C1 segment of cervical spinal cord (tissue), 14 donors: ENCODE measurements around the gene LAMA4.
A peak's percentile ranks its signal among the peaks of the same experiment; 100 is the strongest.
"Not testable (repeated sequence)": the region's sequence is repeated elsewhere in the genome, so short reads cannot be mapped to it uniquely, and the experiment has no call there.

Source experiments
- DNase-seq, 14 donors: peaks; one replicate each; lab custom pipeline; 2025; lab: John Stamatoyannopoulos, UW

The LAMA4 gene

GRCh38 chr6:112153926-112154607 is 100.3 kb downstream of the LAMA4 start:
- no peak for DNase-seq

- DNase-seq: peak in 1 of 14 donors; percentile 8
Observed at GRCh38 chr6:112150363-112150762, 104.0 kb downstream of the LAMA4 start.

- DNase-seq: no peak
Observed at GRCh38 chr6:112149719-112150263, 104.6 kb downstream of the LAMA4 start.

- no peak for DNase-seq
Observed at GRCh38 chr6:112149236-112149635, 105.1 kb downstream of the LAMA4 start.

GRCh38 chr6:112148103-112148502 is 106.3 kb downstream of the LAMA4 start:
- DNase-seq: no peak

DNA sequence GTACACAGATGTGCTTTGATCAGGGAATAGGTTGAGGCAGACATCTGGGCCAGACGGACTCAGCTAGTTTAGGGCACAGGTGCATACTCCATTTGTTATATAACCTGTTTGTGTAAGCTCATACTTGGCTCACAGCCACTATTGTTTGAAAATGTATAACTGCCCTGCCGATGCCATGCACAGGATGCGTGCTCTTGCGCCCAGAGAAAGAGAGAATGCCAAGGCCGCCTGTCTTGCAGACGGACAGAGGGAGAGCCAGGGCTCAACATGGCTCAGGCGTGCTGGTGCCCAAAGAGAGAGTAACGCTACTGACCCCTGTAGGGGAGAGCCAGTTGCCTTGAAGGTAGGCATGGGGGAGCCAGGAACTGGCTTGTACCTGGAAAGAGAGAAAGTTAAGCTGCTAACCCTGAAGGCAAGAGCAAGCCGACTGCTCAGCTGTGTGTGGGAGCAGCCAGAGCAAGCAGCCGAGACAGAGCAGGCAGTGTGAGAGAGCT is 109.2 kb downstream of the LAMA4 start:
- DNase-seq: peak in 1 of 14 donors; percentile 17

- DNase-seq: peak in 1 of 14 donors; percentile 50
Observed at GRCh38 chr6:112144145-112144926, 110.0 kb downstream of the LAMA4 start.

DNA sequence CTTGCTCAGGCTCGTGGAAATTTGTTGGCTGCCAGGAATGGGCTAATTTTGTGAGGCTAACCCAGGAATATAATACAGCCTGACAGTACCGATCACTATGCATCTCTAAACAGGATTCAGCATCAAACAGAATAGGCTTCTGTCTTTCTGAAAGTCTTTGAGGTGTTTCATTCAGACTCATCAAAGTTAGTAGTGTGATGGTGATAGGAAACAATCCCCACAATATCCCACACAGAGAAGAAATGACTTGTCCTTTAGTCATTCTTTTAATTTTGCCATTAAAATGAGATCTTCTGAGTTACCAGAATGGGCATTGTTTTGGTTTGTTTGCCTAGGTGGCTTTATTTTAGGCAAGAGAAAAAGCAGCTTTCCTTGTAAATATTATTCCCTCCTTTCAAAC is 112.7 kb downstream of the LAMA4 start:
- DNase-seq: no peak

DNA sequence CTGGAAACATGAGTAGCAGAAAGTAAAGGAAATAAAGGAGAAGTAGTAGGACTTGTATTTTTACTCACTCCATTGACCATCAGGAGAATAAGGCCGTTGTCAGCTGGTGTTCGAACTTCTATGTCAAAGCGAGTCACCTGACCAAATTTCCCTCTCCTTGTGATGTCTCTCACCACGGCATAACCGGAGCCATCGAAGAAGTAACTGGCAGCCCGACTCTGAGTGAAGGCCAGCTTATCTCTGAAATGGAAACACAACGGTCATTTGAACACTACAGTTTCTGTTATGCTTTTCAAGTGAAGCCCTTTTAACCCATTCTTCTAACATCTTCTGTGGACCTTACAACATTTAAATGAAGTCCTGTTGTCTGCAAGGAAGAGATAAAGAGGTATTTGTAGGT is 115.3 kb downstream of the LAMA4 start:
- DNase-seq: no peak

- no peak for DNase-seq
Observed at GRCh38 chr6:112130878-112131277, 123.5 kb downstream of the LAMA4 start.

GRCh38 chr6:112128208-112128607 is 126.2 kb downstream of the LAMA4 start:
- DNase-seq: no peak

DNA sequence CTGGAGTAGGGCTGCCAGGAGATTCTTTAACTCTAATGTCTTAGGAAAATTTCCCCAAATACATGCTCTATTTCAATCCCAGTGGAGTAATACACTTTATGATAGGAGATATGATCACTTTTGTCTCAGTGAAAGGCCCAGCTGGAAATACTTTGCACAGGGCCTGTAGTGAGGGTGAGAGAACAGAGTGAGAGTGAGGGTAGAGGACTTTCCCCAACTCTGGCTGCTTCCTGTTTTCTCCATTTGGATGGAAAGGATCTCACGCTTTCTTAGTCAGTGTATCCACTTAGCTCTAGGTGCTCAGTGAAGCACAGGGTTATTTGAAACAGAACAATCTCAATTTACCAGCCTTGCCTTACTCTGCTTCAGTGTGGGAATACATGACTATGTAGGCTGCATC is 130.4 kb downstream of the LAMA4 start:
- DNase-seq: no peak

DNA sequence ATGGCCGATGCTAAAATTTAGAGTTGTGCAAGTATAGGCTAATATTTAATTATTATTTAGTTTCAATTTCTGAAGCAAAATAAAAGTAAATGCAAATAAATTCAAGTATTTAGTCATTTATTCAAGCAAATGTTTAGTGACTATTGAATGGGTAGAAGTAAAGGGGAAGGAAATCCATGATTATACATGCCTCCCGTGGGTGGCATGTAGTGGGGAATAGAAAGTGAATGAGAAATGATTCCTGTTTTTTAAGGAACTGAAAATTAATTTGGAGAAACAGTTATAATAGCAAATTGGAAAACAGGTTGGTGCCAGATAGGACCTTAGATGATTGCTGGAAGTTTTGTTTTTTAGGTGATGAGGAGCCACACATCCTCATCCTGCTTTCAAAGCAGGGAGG is 131.6 kb downstream of the LAMA4 start:
- no peak for DNase-seq

DNA sequence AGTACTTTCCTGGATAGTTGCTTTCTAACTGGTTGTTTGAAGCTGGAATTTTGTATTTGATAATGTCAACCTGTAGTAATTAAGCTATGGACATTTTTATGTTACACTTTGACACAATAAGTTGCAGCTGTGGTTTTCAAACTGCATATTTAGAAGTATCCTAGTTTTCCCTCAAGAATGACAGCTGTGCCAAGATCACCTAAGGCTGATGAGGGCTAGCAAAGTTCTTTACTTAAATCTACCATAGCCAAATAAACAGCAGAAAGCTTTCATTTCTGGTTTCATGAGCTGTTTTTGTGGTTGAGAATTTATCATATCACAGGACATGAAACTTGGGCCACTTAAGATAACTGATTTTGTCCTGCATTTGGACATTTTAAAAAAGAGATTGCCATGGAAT is 136.3 kb downstream of the LAMA4 start:
- no peak for DNase-seq

DNA sequence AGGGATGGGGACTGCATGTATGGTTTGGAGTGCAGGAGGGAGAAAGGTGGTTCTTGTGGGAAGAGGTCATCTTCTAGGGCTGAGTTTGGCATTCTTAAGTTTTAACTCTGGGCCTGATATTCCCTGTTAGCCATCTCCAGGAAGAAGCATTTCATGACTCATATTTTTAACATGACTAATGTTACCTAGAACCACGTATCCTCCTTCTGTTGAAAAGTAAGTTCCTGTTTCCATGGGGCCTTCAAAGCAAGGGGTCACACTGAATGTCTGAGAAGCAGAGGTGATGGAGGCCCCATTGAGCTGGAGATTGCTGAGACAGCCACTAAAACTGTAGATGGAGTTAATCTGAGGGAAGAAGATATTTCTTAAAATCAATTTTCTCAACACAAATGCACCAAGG is 136.8 kb downstream of the LAMA4 start:
- no peak for DNase-seq

GRCh38 chr6:112116221-112116620 is 138.1 kb downstream of the LAMA4 start:
- DNase-seq: no peak

DNA sequence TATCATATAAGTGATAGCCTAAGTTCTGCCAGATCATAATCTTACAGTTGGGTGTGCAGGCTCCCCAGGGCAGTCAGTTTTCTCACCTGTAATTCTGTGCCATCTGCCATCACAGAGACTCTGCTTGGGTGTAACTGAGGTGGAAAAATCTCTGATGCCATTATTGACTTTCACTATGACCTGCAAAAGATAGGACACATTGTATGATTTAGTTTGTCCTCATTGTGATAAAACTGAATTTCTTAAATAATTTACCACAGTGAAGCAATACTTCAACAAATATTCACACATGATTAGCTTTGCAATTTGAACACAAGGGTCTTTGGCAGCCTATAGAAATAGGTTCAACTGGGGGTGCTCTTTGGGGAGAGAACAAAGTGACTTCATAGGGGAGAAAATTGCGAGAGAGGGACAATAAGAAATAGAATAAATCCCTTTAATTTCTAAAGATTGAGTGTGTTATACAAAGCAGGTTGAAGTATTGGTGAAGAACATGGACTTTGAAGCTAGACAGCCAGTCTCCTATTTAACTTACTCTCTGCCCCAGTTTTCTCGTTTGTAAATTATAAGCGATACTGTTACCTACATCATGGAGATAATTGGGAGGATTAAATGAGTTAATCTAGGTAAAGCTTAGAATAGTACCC is 139.7 kb downstream of the LAMA4 start:
- no peak for DNase-seq

DNA sequence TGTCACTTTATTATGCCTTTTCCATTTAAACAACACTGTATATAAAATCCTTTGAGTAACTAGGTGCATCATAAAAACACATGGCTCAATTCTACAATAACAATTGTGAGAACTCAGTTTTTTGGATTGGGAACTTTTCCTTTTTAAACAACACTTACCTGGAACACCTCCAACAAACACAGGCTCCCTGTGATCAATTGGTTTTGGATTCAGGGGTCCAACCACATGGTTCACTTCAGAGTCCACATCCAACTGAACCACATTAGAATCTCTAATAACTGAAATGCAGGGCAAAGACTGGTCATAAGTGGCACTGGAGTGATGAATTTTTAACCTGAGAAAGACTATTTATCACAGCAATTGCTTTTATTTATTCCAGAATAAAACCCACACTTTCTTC is 140.4 kb downstream of the LAMA4 start:
- no peak for DNase-seq

DNA sequence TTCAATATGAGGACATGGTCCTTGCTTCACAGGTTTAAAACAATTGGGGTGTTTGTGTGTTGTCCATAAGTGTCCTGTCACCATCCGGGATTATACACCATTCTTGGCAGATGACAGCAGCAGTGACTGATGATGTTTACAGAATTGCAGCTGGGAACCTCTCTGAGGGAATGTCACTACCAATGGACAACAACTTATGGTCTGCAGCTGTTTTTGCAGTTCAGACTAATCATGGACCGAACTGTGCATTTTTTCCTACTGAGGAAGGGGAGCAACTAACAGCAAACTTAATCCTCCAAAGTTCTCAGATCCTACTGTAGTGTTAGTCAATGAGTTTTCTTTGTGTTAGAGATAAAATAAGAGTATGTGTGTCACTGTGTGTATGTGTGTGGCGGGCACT is 140.9 kb downstream of the LAMA4 start:
- peak in 1 of 14 donors; percentile 18 for DNase-seq

DNA sequence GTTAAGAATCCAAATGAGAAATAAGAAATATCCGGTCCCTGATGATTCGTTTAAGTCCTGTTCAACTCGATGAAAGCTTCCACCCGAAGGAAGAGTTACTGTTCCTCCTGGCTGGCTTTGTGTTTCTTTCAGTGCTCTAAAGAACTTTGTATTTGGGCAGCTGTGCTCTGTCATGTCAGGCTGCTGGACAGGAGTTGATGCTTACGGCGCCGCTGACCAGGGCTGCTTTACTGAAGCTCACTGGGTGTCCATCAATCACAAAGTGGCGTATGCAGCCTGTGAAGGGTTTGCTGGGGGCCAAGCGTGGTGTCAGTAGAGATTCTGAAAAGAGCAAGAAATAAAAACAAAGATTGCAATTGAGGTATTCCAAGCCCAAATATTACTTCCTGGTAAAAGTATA is 145.1 kb downstream of the LAMA4 start:
- peak in 2 of 14 donors; percentile 2 to 30 for DNase-seq

- DNase-seq: no peak
Observed at GRCh38 chr6:112106562-112106961, 147.8 kb downstream of the LAMA4 start.

- not testable (repeated sequence) for DNase-seq
Observed at GRCh38 chr6:112106026-112106425, 148.3 kb downstream of the LAMA4 start.
